ENCODE results near the gene HINT3. TPM values are rescaled to one million over a fixed set of nuclear protein-coding genes. Genes with fewer than 3 reads are reported as not detected.
"Not testable (repeated sequence)": the region's sequence is repeated elsewhere in the genome, so short reads cannot be mapped to it uniquely, and the experiment has no call there.

The HINT3 gene
- total RNA-seq: 20.7 and 20.9 TPM in 2 replicates
- long read RNA-seq, transcript HINT3-201 (5 exons, 3,314 nt): major isoform, 67 of 74 reads
- long read RNA-seq, partial matches to known transcripts: 0 of 74 reads
- long read RNA-seq, other reads (novel, unspliced or antisense): 7 of 74 reads

- Mint-ChIP-seq H3K36me3 (ENCODE audit: insufficient read depth) (no peaks in the 10 kb centered on the region), H3K4me3 (ENCODE audit: low read depth) (no peak within 1 kb of the TSS), H3K4me1 (ENCODE audit: low read depth) (peaks cover 19% of the 10 kb centered on the region), H3K27ac (no peak within 1 kb of the TSS), H3K9me3 (ENCODE audit: low read depth) (peaks cover 4% of the 10 kb centered on the region), H3K27me3 (no peaks in the 10 kb centered on the region)
- TF ChIP-seq, protein P1, sequence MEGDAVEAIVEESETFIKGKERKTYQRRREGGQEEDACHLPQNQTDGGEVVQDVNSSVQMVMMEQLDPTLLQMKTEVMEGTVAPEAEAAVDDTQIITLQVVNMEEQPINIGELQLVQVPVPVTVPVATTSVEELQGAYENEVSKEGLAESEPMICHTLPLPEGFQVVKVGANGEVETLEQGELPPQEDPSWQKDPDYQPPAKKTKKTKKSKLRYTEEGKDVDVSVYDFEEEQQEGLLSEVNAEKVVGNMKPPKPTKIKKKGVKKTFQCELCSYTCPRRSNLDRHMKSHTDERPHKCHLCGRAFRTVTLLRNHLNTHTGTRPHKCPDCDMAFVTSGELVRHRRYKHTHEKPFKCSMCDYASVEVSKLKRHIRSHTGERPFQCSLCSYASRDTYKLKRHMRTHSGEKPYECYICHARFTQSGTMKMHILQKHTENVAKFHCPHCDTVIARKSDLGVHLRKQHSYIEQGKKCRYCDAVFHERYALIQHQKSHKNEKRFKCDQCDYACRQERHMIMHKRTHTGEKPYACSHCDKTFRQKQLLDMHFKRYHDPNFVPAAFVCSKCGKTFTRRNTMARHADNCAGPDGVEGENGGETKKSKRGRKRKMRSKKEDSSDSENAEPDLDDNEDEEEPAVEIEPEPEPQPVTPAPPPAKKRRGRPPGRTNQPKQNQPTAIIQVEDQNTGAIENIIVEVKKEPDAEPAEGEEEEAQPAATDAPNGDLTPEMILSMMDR (IDR thresholded peaks at IDR 0.05; ENCODE audit: unreplicated experiment): peak; percentile 99
- peak; percentile 98 for DNase-seq (ENCODE audit: low spot score, unreplicated experiment)
Observed at GRCh38 chr6:125956506-125957390, at the start of gene HINT3. Gene HINT3 (plus strand): TSS chr6:125956770. CDS start chr6:125956978, 208 bp downstream.

DNA sequence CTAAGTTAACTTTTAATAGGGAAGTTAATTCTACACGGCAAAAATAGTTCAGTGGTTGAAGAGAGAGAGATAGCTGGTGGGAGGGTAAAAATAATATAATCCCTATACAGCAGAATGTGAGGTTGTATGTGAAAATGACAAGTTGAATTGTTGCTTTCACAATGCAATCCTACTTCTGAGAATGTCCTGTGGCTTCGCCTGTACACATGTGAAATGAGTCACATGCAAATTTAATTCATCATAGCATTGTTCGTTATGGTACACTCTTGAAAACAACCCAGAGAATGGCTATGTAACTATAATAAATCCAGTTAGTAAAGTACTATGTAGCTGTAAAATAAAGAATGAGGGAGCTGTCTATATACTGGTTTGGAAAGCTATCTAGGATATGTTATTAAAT is 46.0 kb upstream of the HINT3 start:
- Mint-ChIP-seq H3K4me3 (ENCODE audit: low read depth) (no peak overlapping the region), H3K36me3 (ENCODE audit: insufficient read depth) (peaks cover 1% of the 10 kb centered on the region)
- TF ChIP-seq, protein P1 (IDR thresholded peaks at IDR 0.05; ENCODE audit: unreplicated experiment): no peak

GRCh38 chr6:125911051-125911451 is 45.5 kb upstream of the HINT3 start:
- DNase-seq (ENCODE audit: low spot score, unreplicated experiment); H3K27me3 Mint-ChIP-seq; H3K27ac Mint-ChIP-seq; H3K36me3 Mint-ChIP-seq (ENCODE audit: insufficient read depth); H3K4me3 Mint-ChIP-seq (ENCODE audit: low read depth); H3K4me1 Mint-ChIP-seq (ENCODE audit: low read depth); H3K9me3 Mint-ChIP-seq (ENCODE audit: low read depth): not testable (repeated sequence)

More for the DNA sequence above, 46.0 kb upstream of the HINT3 start:
- Mint-ChIP-seq H3K27ac (no peak overlapping the region), H3K4me1 (ENCODE audit: low read depth) (peaks cover 5% of the 10 kb centered on the region), H3K9me3 (ENCODE audit: low read depth) (no peaks in the 10 kb centered on the region), H3K27me3 (no peaks in the 10 kb centered on the region)
- DNase-seq (ENCODE audit: low spot score, unreplicated experiment): no peak

DNA sequence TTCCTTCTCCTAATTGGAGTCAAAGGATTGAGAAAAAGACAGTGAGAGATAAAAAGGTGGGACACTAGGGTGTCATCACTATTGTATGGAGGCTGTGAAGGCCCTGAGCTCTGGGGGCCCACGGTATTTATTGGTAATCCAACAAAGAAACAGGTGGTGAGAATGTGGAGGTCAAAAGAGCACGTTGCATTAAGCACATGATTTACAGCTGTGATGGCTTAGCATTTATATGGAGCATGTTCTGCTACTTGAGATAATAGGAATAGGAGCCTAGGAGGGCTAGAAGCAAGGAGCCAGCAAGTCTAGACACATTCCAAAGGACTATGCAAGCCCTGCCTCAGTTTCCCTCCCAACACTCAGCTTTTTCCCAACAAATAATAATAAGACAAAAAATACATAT is 44.1 kb upstream of the HINT3 start:
- not testable (repeated sequence) for H3K27ac Mint-ChIP-seq

GRCh38 chr6:125913145-125913544 is 43.4 kb upstream of the HINT3 start:
- no peaks in the 10 kb centered on the region for H3K9me3 Mint-ChIP-seq (ENCODE audit: low read depth)
- no peak overlapping the region for H3K4me3 Mint-ChIP-seq (ENCODE audit: low read depth)
- no peaks in the 10 kb centered on the region for H3K27me3 Mint-ChIP-seq

More for the DNA sequence above, 44.1 kb upstream of the HINT3 start:
- not testable (repeated sequence) for H3K4me3 Mint-ChIP-seq (ENCODE audit: low read depth); H3K27me3 Mint-ChIP-seq; DNase-seq (ENCODE audit: low spot score, unreplicated experiment); H3K9me3 Mint-ChIP-seq (ENCODE audit: low read depth); H3K4me1 Mint-ChIP-seq (ENCODE audit: low read depth); H3K36me3 Mint-ChIP-seq (ENCODE audit: insufficient read depth)

DNA sequence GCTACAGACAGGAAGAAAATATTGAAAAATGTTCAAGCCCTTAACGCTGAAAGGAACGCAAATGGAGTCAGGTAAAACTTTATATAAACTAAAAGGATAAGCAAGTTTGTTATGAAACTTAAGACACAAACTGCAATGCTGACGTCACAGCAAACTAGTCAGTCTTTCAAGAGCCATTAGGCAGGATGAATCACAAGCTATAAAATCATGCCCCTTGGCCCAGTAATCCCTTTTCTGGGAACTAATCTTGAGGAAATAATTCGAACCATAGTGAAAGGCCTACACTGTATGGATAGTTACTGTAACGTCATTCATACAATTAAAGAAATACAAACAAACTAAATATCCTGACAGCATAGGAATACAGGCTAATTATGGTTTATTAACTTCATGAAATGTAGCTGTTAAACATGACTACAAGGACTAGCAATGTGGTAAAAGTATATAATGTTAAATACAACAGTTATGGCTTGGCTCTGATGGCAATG is 42.7 kb upstream of the HINT3 start:
- Mint-ChIP-seq H3K27me3 (no peaks in the 10 kb centered on the region), H3K9me3 (ENCODE audit: low read depth) (no peaks in the 10 kb centered on the region), H3K4me1 (ENCODE audit: low read depth) (peaks cover 9% of the 10 kb centered on the region), H3K27ac (no peak overlapping the region), H3K4me3 (ENCODE audit: low read depth) (no peak overlapping the region), H3K36me3 (ENCODE audit: insufficient read depth) (peaks cover 8% of the 10 kb centered on the region)
- TF ChIP-seq, protein P1 (IDR thresholded peaks at IDR 0.05; ENCODE audit: unreplicated experiment): no peak
- no peak for DNase-seq (ENCODE audit: low spot score, unreplicated experiment)

More at GRCh38 chr6:125913145-125913544, 43.4 kb upstream of the HINT3 start:
- DNase-seq (ENCODE audit: low spot score, unreplicated experiment): no peak
- Mint-ChIP-seq H3K4me1 (ENCODE audit: low read depth) (peaks cover 5% of the 10 kb centered on the region), H3K27ac (no peak overlapping the region), H3K36me3 (ENCODE audit: insufficient read depth) (peaks cover 8% of the 10 kb centered on the region)
- TF ChIP-seq, protein P1 (IDR thresholded peaks at IDR 0.05; ENCODE audit: unreplicated experiment): no peak
